HFFc6 (cell line): Measurements from ENCODE around the gene NFASC. TPM values are rescaled to one million over a fixed set of nuclear protein-coding genes. Genes with fewer than 3 reads are reported as not detected.

Experiments used
- DNase-seq: peaks from one replicate; pipeline ENCODE4 v3.0.0-alpha.2; 2018
- H3K27ac Mint-ChIP-seq: 2 replicates; pipeline ENCODE4 v1.8.0; 2020; ENCODE audit warnings: mild to moderate bottlenecking, mixed read lengths
- H3K27me3 Mint-ChIP-seq: 2 replicates; pipeline ENCODE4 v1.8.0; 2021; ENCODE audit warnings: mild to moderate bottlenecking, moderate library complexity, mixed read lengths; ENCODE audit not compliant: insufficient read depth
- H3K36me3 Mint-ChIP-seq: 2 replicates; pipeline ENCODE4 v1.8.0; 2021; ENCODE audit warnings: low read depth, mixed read lengths
- H3K4me1 Mint-ChIP-seq: 2 replicates; pipeline ENCODE4 v1.8.0; 2020; ENCODE audit warnings: low read depth, mixed read lengths
- H3K4me3 Mint-ChIP-seq: 2 replicates; pipeline ENCODE4 v1.8.0; 2020; ENCODE audit warnings: mild to moderate bottlenecking, moderate library complexity, mixed read lengths
- H3K9me3 Mint-ChIP-seq: 2 replicates; pipeline ENCODE4 v1.8.0; 2020; ENCODE audit warnings: mild to moderate bottlenecking, mixed read lengths
- CTCF ChIP-seq: fragments of 200-600 bp; sonication (generic); IDR thresholded peaks from 2 replicates; pipeline ENCODE4 v1.5.0; 2021; ENCODE audit warnings: antibody characterized with exemption, mild to moderate bottlenecking
- total RNA-seq, 6 experiments: library from RNA; stranded (reverse); fragmentation: NEBNext Ultra II Directional; extraction: Animal tissue kit (Norgen Biotek cat#: 25700); gene quantifications; 2 replicates in 1 of 6; 3 replicates in 5 of 6; pipeline ENCODE4 v1.2.3, GENCODE V29; 2021

Gene NFASC
- total RNA-seq, 6 experiments from 2014 or later, result 4.7 to 11.7 (median 9.9) TPM

GRCh38 chr1:204928671-204929486 lies 58.2 kb downstream of the NFASC start:
- Mint-ChIP-seq H3K36me3 (no peaks in the 10 kb centered on the region), H3K27ac (no peak overlapping the region), H3K4me3 (no peak overlapping the region), H3K9me3 (no peaks in the 10 kb centered on the region), H3K4me1 (peaks cover 6% of the 10 kb centered on the region), H3K27me3 (peaks cover 7% of the 10 kb centered on the region; the same call in 1 of the 2 replicates)
- DNase-seq, result no peak
- TF ChIP-seq CTCF, result no peak

- H3K27me3 Mint-ChIP-seq, result peaks cover 4% of the 10 kb centered on the region; the same call in 1 of the 2 replicates
- TF ChIP-seq CTCF, result no peak
- H3K4me1 Mint-ChIP-seq, result no peaks in the 10 kb centered on the region; the same call in 1 of the 2 replicates
- DNase-seq, result no peak
- no peak overlapping the region for H3K27ac Mint-ChIP-seq
- H3K9me3 Mint-ChIP-seq, result no peaks in the 10 kb centered on the region
- no peak overlapping the region for H3K4me3 Mint-ChIP-seq
- no peaks in the 10 kb centered on the region for H3K36me3 Mint-ChIP-seq
These were observed 59.0 kb downstream of the NFASC start for GRCh38 chr1:204929487-204930154.

- Mint-ChIP-seq H3K27me3 (peaks cover 4% of the 10 kb centered on the region; the same call in 1 of the 2 replicates), H3K27ac (no peak overlapping the region), H3K9me3 (no peaks in the 10 kb centered on the region), H3K36me3 (no peaks in the 10 kb centered on the region), H3K4me3 (no peak overlapping the region), H3K4me1 (no peaks in the 10 kb centered on the region)
- DNase-seq, result no peak
- no peak for TF ChIP-seq CTCF
These were observed 59.5 kb downstream of the NFASC start for GRCh38 chr1:204930155-204930523.

- H3K4me1 Mint-ChIP-seq, result no peaks in the 10 kb centered on the region
- TF ChIP-seq CTCF, result no peak
These were observed 60.7 kb downstream of the NFASC start for GRCh38 chr1:204931313-204931712.

GRCh38 chr1:204931768-204932572 lies 61.3 kb downstream of the NFASC start:
- H3K36me3 Mint-ChIP-seq, result no peaks in the 10 kb centered on the region
- H3K4me1 Mint-ChIP-seq, result no peaks in the 10 kb centered on the region
- no peak for DNase-seq
- no peak overlapping the region for H3K4me3 Mint-ChIP-seq
- peaks cover 8% of the 10 kb centered on the region for H3K27me3 Mint-ChIP-seq
- H3K9me3 Mint-ChIP-seq, result no peaks in the 10 kb centered on the region
- no peak for TF ChIP-seq CTCF
- H3K27ac Mint-ChIP-seq, result no peak overlapping the region

More at GRCh38 chr1:204931313-204931712, 60.7 kb downstream of the NFASC start:
- no peaks in the 10 kb centered on the region for H3K36me3 Mint-ChIP-seq
- no peaks in the 10 kb centered on the region for H3K9me3 Mint-ChIP-seq
- no peak overlapping the region for H3K4me3 Mint-ChIP-seq
- H3K27ac Mint-ChIP-seq, result no peak overlapping the region
- no peak for DNase-seq
- peaks cover 4% of the 10 kb centered on the region; the same call in 1 of the 2 replicates for H3K27me3 Mint-ChIP-seq
